Neuronal stem cell (in vitro differentiated cells): Measurements from ENCODE around the gene FOXG1.

ENCODE experiments used
- DNase-seq: peaks from one replicate; pipeline ENCODE4 v3.0.0-alpha.2; 2013; ENCODE audit warnings: low spot score
- H2AFZ ChIP-seq: one replicate; pipeline ENCODE4 v1.6.1; 2013; ENCODE audit warnings: mild to moderate bottlenecking, low read length, inconsistent platforms
- H2AK5ac ChIP-seq: 2 replicates; pipeline ENCODE4 v1.6.1; 2013; ENCODE audit warnings: low read depth, mild to moderate bottlenecking, inconsistent platforms, low read length, moderate library complexity, mixed read lengths
- H2BK120ac ChIP-seq: 2 replicates; pipeline ENCODE4 v1.6.1; 2013; ENCODE audit warnings: low read depth, mild to moderate bottlenecking, inconsistent platforms, low read length, moderate library complexity, mixed read lengths
- H2BK12ac ChIP-seq: one replicate; pipeline ENCODE4 v1.6.1; 2013; ENCODE audit warnings: low read length, inconsistent platforms
- H2BK15ac ChIP-seq: 2 replicates; pipeline ENCODE4 v1.6.1; 2013; ENCODE audit warnings: mild to moderate bottlenecking, low read length, inconsistent platforms, mixed read lengths
- H2BK5ac ChIP-seq: one replicate; pipeline ENCODE4 v1.6.1; 2013; ENCODE audit warnings: inconsistent platforms, mild to moderate bottlenecking, low read length, moderate library complexity
- H3K14ac ChIP-seq: one replicate; pipeline ENCODE4 v1.6.1; 2013; ENCODE audit warnings: low read length, inconsistent platforms
- H3K18ac ChIP-seq: 2 replicates; pipeline ENCODE4 v1.6.1; 2013; ENCODE audit warnings: low read length, inconsistent platforms
- H3K23ac ChIP-seq: 2 replicates; pipeline ENCODE4 v1.6.1; 2013; ENCODE audit warnings: low read depth, mild to moderate bottlenecking, mixed read lengths, low read length, inconsistent platforms; ENCODE audit not compliant: poor library complexity
- H3K27ac ChIP-seq: replicated peaks from 3 replicates; pipeline ENCODE4 v1.5.1; 2013; ENCODE audit warnings: low read length, inconsistent platforms
- H3K27me3 ChIP-seq, 3 experiments: 2 replicates each; pipeline ENCODE4 v1.6.1; 2013; ENCODE audit warnings: low read length in 3 of 3, mild to moderate bottlenecking in 2 of 3, inconsistent platforms in 1 of 3, low read depth in 1 of 3, mixed read lengths in 1 of 3, moderate library complexity in 1 of 3; ENCODE audit not compliant: control insufficient read depth in 3 of 3, insufficient read depth in 3 of 3
- H3K36me3 ChIP-seq, 2 donors: replicated peaks in 1 of 2; 2 replicates each; pipeline ENCODE4 v1.6.1; 2013; ENCODE audit warnings: low read length in 2 of 2; ENCODE audit not compliant: control insufficient read depth in 2 of 2, insufficient read depth in 2 of 2
- H3K4ac ChIP-seq: 2 replicates; pipeline ENCODE4 v1.6.1; 2013; ENCODE audit warnings: inconsistent platforms, mild to moderate bottlenecking, low read length, moderate library complexity
- H3K4me1 ChIP-seq, 2 donors: 1 replicate in 1 of 2; 2 replicates in 1 of 2; pipeline ENCODE4 v1.6.1; 2013; ENCODE audit warnings: low read length in 2 of 2, low read depth in 1 of 2; ENCODE audit not compliant: control insufficient read depth in 2 of 2, insufficient read depth in 1 of 2
- H3K4me2 ChIP-seq: one replicate; pipeline ENCODE4 v1.6.1; 2013; ENCODE audit warnings: mild to moderate bottlenecking, low read length, inconsistent platforms; ENCODE audit not compliant: insufficient read depth, poor library complexity, severe bottlenecking
- H3K4me3 ChIP-seq, 2 donors: 2 replicates each; pipeline ENCODE4 v1.5.1; 2013; ENCODE audit warnings: low read length in 2 of 2, mild to moderate bottlenecking in 2 of 2, inconsistent platforms in 1 of 2, moderate library complexity in 1 of 2
- H3K79me1 ChIP-seq: one replicate; pipeline ENCODE4 v1.6.1; 2013; ENCODE audit warnings: low read depth, mild to moderate bottlenecking, inconsistent platforms, low read length, moderate library complexity
- H3K9ac ChIP-seq: one replicate; pipeline ENCODE4 v1.6.1; 2013; ENCODE audit warnings: mild to moderate bottlenecking, low read depth, low read length, inconsistent platforms; ENCODE audit not compliant: poor library complexity
- H3K9me3 ChIP-seq, 2 donors: replicated peaks in 1 of 2; 2 replicates each; pipeline versions ENCODE3 to v1.6.1; 2013; ENCODE audit warnings: low read length in 2 of 2, mild to moderate bottlenecking in 2 of 2, inconsistent platforms in 1 of 2, low read depth in 1 of 2, mixed read lengths in 1 of 2, moderate library complexity in 1 of 2; ENCODE audit not compliant: control insufficient read depth in 2 of 2, insufficient read depth in 1 of 2
- H4K8ac ChIP-seq: one replicate; pipeline ENCODE4 v1.6.1; 2013; ENCODE audit warnings: low read depth, mild to moderate bottlenecking, inconsistent platforms, low read length, moderate library complexity
- H4K91ac ChIP-seq: one replicate; pipeline ENCODE4 v1.6.1; 2013; ENCODE audit warnings: low read length, low read depth, mild to moderate bottlenecking, inconsistent platforms; ENCODE audit not compliant: poor library complexity
- WGBS, 2 donors: extraction: QIAGEN DNeasy Blood & Tissue Kit; methylation state at CpG; one replicate each; pipeline ENCODE4 v1.1.7; 2013; ENCODE audit warnings: missing lambda C conversion rate in 2 of 2, mixed read lengths in 1 of 2; ENCODE audit not compliant: insufficient read length in 2 of 2, insufficient replicate concordance in 1 of 2; ENCODE audit errors: extremely low coverage in 2 of 2; 5-methylcytosine and 5-hydroxymethylcytosine counted together

Gene FOXG1

DNA sequence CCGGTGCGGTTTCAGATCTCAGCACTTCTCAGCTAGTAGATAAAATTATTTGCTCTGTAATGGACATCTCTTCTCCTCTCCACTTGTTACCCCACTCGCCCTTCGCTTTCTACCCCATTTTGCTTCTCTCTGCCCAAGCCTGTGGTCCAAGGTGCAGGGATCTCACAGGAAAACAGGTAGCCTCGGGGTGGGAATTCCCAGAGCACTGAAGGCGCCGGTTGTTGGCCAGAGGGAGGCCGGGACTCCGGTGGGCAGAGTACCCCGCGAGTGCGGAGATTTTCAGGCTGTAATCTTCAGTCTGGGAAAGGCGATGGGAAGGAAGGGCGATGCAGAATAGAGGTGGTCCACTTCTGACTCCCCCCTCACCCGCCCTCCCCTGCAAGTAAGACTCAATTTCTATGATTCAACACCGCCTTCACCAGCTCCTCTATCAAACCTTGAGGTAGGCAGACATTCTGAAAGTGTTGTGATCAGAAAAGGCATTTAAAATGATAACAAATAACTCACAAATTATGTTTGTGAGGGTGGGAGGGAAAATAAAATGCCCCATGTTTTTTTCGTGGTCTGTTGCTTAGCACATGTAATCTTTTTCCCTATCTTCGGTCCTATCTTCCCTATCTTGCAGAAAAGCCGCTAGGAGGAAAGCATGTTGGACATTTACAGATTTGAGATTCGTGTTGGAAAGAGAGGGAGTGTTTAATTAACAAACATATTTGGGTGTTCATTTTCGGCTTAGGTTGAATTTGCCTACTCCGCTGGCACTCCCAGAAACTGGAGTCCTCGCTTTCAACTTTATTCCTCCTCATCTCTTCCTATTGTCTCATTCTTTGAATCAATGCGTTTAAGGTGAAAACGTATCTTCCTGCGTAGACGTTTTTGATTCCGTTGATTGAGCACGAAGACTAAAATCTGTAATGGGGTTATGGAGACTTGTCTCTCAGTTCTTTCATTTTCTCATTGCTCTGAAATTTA lies 8.5 kb downstream of the FOXG1 start:
- Histone ChIP-seq H4K91ac (no peak overlapping the region), H2AFZ (no peak overlapping the region), H3K4me2 (peak overlapping the region; percentile 72), H3K9me3 (no peaks in the 10 kb centered on the region), H2BK120ac (no peak overlapping the region), H3K4me1 (peaks cover 0 to 4% of the 10 kb centered on the region in 2 donors), H3K9ac (no peak overlapping the region), H3K4me3 (peak overlapping the region in 1 of 2 donors; percentile 79), H3K18ac (peak overlapping the region; percentile 4), H3K14ac (no peak overlapping the region), H2BK12ac (no peak overlapping the region), H2BK5ac (no peak overlapping the region), H3K27me3 (peaks cover 0 to 96% (median 0%) of the 10 kb centered on the region in 3 experiments), H3K79me1 (no peaks in the 10 kb centered on the region), H3K27ac (peak overlapping the region; percentile 84), H2BK15ac (no peak overlapping the region), H2AK5ac (no peak overlapping the region), H3K23ac (no peak overlapping the region), H4K8ac (no peak overlapping the region), H3K36me3 (peaks cover 0 to 4% of the 10 kb centered on the region in 2 donors), H3K4ac (no peak overlapping the region)
- no peak for DNase-seq
- WGBS, 2 donors: no CpG with 5 or more reads among the region's 29 CpGs

DNA sequence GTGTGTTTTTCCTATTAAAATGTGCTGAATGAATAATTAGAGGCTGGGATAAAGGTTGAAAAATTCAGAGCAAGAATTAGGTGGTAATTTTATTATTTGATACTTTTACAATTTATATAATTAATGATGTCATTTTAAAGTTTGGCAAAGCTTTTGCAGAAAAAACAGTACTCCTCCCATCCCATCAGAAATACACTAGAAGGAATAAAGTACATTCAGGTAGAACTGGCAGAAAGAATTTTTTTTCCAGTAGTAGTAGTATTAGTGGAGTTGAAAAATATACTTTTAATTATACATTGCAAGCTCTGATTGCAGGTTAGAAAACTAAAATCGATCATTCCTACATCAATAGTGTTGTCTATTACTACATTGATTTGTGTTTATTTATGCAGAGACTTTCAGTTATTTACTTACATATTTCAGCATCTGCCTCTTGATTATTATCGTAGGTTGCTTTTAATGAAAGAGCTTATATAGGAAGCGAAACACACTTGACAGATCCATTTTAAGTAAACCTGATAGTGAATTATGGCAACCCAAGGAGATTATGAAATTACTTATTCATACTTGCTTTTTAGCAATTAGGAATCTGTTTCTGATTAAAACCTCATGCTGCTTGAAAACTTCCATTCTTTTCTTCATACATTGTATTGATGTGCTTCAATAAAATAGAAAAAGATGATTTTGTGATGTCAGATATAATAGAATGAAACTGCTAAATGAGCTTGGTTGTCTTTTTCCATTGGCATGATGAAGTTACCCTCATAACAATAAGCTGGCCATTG lies 10.1 kb downstream of the FOXG1 start:
- H3K14ac ChIP-seq: no peak overlapping the region
- no peak overlapping the region for H2BK120ac ChIP-seq
- H3K18ac ChIP-seq: no peak overlapping the region
- no peak overlapping the region for H3K4ac ChIP-seq
- no peak overlapping the region for H2BK12ac ChIP-seq
- H3K4me1 ChIP-seq: peaks cover 0 to 11% of the 10 kb centered on the region in 2 donors
- no peak overlapping the region for H2BK15ac ChIP-seq
- no peak for DNase-seq
- peaks cover 0 to 93% (median 0%) of the 10 kb centered on the region in 3 experiments for H3K27me3 ChIP-seq
- H4K8ac ChIP-seq: no peak overlapping the region
- H3K9ac ChIP-seq: no peak overlapping the region
- no peak overlapping the region for H2AFZ ChIP-seq
- H4K91ac ChIP-seq: no peak overlapping the region
- no peak overlapping the region for H2BK5ac ChIP-seq
- H3K9me3 ChIP-seq: no peaks in the 10 kb centered on the region
- H2AK5ac ChIP-seq: no peak overlapping the region
- no peaks in the 10 kb centered on the region for H3K79me1 ChIP-seq
- no peak overlapping the region for H3K23ac ChIP-seq
- H3K36me3 ChIP-seq: peaks cover 0 to 4% of the 10 kb centered on the region in 2 donors
- WGBS, 2 donors: no CpG with 5 or more reads among the region's 3 CpGs
- H3K27ac ChIP-seq: no peak overlapping the region
- no peak overlapping the region for H3K4me2 ChIP-seq
- H3K4me3 ChIP-seq: no peak overlapping the region

DNA sequence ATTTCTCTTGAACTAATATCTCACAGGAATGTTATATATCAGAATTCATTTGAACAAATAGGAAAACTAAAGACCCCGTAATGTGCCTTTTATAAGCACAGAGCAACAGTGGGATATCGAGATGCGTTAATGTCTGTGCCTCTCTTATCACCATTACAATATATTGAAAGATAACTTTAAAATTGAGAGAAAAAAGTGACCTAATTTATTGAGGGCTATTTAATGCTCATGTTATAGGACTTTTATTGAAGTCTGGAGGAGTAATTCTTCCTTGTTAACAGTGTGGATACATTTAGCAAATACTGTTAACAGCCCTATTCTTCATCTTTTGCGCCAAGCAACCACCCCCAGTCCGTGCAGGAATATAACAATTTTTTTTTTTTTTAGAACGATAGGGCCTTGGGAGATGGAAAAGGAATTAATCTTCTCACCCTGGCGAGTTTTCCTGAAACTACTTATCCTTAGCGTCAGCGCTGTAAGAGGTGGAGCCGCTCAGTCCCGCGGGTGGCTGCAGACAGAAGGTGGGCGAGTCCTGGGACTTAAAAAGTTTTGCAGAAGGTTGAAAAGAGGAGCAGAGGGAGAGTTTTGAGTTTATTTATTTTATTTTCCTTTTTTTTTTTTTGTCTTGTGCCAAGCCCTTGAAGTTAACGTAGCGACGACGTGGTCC lies 11.0 kb downstream of the FOXG1 start:
- DNase-seq: no peak
- H3K4me1 ChIP-seq: peaks cover 0 to 15% of the 10 kb centered on the region in 2 donors
- no peak overlapping the region for H2BK120ac ChIP-seq
- no peak overlapping the region for H2BK12ac ChIP-seq
- H2BK15ac ChIP-seq: no peak overlapping the region
- H3K4ac ChIP-seq: no peak overlapping the region
- no peak overlapping the region for H3K18ac ChIP-seq
- H3K9me3 ChIP-seq: no peaks in the 10 kb centered on the region
- peaks cover 0 to 4% of the 10 kb centered on the region in 2 donors for H3K36me3 ChIP-seq
- H3K23ac ChIP-seq: no peak overlapping the region
- WGBS, 2 donors: no CpG with 5 or more reads among the region's 17 CpGs
- H3K27me3 ChIP-seq: peaks cover 0 to 89% (median 0%) of the 10 kb centered on the region in 3 experiments
- H4K8ac ChIP-seq: no peak overlapping the region
- H2BK5ac ChIP-seq: no peak overlapping the region
- H3K9ac ChIP-seq: no peak overlapping the region
- H3K4me3 ChIP-seq: no peak overlapping the region
- H3K14ac ChIP-seq: no peak overlapping the region
- H4K91ac ChIP-seq: no peak overlapping the region
- H2AFZ ChIP-seq: no peak overlapping the region
- H3K4me2 ChIP-seq: peak overlapping the region; percentile 51
- no peak overlapping the region for H3K27ac ChIP-seq
- no peaks in the 10 kb centered on the region for H3K79me1 ChIP-seq
- no peak overlapping the region for H2AK5ac ChIP-seq
